HG03135 (cell line): Measurements from ENCODE around the gene UNC119.
A peak's percentile ranks its signal among the peaks of the same experiment; 100 is the strongest.
"Not testable (repeated sequence)": the region's sequence is repeated elsewhere in the genome, so short reads cannot be mapped to it uniquely, and the experiment has no call there.

ENCODE experiments used
- ATAC-seq: cut with Tn5 transposase; IDR thresholded peaks from one replicate; pipeline ENCODE4 v1.9.1; 2021; ENCODE audit warnings: mild to moderate bottlenecking, moderate library complexity; ENCODE audit not compliant: unreplicated experiment

UNC119 gene

DNA sequence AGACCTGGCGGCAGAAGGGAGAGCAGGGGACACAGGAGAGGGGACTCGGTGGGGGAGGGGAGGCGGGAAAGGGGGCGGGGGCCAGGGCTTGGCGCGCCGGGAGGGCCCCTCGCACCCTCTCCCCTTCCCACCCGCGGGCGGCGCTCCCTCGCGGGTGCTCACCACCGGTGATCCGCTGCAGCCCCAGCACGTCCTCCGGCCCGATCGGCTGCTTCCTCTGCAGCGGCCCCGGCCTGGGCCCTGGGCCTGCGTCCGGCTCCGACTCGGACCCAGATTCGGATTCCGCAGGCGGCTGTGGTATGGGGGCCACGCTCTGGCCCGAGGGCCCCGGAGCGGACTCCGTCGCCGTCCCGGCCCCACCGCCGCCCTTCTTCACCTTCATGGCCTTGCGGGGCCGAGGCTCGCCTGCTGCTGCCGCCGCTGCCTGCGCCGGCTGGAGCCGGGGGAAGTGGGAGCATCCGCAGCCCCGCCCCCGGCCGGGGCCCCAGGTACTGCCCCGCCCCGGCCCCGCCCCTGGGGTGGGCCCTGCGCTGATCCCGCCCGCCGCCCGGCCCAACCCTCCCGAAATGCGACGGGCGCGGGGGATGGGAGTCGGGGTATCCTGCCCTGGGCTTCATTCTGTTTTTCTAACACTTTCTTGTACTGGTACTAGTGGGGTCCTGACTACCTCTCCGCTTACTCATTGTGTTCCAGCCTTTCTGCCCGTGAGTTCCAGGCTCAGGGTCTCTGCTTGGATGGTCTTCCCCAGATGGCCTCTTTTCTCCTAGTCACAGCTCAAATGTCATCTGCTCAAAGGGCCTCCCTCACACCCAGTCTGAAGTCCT, at the start of gene UNC119:
UNC119 (minus strand) TSS at position 449 of the 824 bp plus-strand sequence; CDS start at position 382, 67 bp downstream.
- peak; percentile 65 for ATAC-seq

DNA sequence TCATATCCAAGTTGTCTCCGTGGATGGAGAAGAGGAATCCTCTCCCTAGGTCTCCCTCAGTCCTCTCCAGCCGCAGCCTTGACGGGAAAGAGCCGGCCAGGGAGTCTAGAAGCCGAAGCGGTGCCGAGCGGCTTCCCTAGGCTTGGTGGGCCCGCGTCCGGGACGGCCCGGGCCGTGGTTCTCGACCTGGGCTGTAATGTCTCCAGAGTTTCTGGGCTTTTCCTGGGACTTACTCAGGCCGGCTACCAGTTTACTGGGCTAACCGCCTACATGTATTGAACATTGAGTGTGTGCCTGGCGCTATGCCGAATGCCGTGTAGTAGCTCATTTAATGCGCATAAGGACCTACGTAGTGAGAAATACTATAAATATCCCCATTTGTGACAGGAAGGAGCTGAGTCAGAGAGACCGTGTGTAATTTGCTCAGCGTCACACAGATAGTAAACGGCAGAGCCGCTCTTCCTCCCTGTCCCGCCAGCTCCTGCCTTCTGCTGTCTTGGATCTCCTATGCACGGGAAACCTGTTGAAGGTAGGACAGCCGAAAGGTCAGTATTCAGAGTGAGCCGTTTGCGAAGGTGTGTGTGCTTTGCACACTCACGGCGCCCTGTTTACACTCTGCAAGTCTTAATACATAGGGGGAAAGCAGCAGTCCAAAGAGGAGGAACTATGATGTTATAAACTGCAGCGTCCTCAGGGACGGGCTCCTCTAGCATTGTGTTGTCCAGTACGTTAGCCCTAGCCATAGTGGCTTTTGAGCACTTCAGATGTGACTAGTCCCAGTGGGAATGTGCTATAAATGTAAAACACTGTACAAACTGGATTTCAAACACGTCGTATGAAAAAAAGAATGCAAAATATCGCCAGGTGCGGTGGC, 47.1 kb upstream of the UNC119 start:
- ATAC-seq: peak; percentile 44

DNA sequence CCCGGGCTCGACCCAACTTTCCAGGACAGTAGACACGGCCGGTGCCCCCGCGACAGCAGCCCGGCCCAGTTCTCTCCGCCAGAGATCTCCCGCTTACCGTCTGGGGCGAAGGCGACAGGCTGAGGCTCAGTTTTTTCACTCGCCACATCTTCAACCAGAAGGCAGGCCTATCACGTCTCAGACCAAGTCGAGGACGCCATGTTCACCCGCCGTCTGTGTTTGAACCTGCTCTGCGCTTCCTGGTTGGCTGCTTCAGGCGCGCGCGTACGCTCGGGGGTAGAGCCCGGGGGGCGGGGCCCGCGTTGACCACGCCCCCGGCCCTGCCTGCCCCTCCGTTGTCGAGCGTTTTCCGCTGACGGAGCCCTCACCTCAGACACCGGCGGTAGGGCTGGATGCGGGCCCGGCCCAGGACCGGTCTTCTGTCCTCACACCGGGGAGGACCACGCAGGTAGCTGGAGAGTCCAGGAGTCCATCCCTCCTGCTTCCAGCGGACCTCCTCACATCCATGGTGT, 46.4 kb upstream of the UNC119 start, which contains the start of gene SPAG5:
SPAG5 (minus strand) TSS at position 227 of the 512 bp plus-strand sequence; CDS start at position 148, 79 bp downstream.
- peak; percentile 85 for ATAC-seq

DNA sequence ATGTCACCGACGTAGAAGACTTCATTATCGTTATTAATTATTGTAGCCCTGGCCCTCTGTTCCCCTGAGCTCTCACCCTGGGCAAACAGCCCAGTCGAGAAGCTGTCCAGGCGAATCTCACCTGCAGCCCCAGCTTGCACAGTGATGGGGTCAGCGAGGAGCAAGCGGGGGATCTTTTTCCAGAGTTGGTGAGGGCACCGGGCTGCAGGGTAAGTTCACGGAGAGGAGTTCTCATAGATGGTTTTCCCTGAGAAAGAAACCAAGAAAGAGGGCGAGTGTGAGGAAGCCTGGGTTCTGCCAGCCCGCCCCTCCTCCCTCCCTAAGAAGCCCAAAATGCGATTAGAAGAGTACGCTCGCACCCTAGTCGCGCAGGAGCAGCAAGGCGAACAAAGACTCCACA, 46.0 kb upstream of the UNC119 start:
- ATAC-seq: peak; percentile 4

DNA sequence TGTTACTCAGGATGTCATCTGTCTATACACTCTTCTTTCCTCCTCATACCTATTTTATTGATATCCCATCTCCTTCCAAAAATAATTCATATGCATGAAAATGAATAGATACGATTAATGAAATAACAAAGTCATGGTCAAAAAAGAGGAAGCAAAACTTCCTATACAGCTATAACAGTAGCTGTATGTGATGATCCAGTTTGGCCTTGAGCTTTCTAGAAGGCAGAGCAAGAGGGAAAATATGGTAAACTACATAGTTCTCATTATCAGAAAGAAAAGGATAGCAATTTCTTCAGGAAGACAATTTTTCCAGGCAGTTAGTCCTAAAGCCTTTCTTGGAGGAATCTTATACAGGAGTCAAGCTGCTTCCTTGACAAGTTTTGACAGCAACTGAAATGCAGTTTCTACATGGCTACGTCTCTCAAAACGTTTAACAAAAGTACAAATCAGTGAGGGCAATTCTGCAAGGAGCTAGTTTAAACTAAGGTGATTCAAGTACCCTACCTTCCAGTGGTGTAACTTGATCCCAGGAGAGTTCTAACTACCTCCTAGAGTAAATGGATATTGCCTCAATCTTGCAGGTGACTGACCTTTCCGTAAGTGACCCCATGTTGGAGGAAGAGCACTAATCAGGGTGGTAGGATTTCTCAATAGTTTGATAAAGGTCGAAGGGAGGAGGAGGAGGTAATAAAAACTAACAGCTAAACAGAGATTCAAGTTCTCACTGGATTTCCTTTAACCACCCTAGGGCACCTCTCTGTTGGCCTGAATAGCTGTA, 45.4 kb upstream of the UNC119 start:
- ATAC-seq: no peak

DNA sequence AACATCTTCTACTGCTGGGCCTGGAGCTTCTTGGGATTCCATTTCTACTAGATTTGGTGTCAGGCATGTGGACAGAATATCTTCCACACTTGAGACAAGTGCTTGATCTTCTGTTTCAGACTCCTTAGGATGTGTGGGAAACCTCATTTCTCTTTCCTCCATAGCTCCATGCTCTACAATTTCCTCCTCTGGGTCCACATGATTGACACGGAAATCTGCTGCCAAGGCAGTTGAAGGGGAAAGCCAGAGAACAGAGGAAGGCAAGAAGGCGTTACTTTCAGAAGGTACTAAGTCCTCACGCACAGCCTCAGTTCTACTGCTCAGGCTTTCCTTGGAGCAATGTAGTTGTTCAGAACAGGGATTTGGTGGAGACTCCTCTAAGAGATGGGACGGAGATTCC, 39.8 kb upstream of the UNC119 start:
- no peak for ATAC-seq

DNA sequence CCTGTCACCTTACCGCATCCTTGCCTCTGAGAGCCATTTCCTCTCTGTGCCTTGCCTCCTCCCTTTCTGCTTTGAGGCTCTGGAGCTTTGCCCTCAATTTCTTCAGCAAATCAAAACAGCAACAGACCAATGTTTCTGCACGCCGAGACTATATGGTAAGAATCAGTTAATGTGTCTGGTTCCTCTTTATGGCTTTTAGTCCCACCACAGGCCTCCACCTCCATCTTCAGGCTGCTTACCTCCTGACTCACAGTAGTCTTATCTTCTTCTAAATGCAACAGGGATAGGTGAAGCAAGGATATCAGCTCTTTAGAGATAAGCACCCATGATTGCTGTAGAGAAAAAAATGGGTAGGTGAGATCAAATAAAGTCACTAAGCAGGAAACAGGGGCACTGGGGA, 33.4 kb upstream of the UNC119 start:
- no peak for ATAC-seq

DNA sequence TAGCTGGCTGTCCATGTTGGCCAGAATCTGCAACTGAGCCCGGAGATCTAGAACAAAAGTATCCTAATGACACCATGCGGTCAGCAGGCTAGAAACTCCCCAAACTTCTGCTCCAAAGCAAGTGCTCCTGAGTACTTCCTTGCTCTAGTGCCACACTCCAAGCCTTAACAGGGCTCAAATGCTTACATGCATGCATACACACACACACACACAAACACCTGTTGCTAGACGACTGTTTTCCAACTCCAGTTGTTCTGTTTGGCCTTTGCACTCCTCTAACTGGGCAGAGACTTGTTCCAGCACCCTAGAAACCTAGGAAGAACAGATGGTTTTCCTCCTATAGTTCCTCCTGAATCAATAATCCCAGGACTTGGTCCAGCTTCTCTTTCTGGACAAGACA, 32.0 kb upstream of the UNC119 start:
- no peak for ATAC-seq

DNA sequence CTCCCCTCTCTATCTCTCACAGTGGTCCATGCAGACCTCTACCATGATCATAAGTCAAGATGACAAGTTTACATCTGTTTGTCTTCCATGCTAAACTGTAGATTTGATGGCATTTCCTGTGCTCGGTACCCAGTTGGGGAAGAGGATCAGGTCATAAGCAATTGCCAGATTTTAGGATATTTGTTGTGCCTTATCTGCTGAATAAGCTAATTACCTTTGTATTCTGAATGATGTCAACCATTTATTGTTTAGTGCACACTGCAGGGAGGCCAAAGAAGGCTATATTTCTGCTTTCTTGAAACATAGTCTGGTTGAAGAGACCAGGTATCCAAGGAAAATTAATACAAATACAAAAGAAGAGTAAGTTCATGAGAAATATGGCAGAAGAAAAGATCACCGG, 30.1 kb upstream of the UNC119 start:
- ATAC-seq: no peak

DNA sequence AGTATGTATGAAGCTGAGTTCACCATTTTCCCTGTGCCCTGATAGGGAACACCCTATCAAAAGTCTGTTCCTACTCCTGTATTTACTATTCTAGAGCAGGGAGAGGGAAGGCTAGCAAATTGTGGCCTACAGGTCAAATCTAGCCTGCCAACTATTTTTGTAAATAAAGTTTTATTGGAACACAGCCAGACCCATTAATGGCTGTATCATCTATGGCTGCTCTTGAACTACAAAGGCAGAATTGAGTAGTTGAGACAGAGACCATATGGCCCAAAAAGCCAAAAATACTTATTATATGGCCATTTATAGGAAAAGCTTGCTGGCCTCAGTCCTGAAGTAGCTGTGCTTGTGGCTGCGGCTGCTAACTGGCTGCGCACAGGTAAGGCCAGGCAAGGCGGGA, 28.5 kb upstream of the UNC119 start:
- ATAC-seq: no peak

DNA sequence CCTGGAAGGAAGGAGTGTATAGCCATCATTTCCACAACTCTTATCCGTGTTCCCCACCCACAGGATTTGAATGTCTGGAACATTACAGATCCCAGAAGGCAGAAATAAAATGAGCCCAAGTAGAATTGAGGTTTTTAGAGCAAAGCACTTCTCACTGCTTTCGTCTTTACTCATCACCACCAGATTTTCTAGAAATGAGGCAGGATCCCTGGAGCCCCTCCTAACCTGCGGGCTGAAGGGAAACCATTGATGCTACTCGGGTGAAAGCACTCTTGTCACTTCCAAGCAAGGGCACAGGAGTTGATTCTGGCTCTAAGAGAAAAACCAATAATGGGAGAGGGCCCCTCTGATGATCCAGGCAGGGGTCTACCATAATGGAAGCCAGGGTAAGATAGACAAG, 27.1 kb upstream of the UNC119 start:
- ATAC-seq: no peak

DNA sequence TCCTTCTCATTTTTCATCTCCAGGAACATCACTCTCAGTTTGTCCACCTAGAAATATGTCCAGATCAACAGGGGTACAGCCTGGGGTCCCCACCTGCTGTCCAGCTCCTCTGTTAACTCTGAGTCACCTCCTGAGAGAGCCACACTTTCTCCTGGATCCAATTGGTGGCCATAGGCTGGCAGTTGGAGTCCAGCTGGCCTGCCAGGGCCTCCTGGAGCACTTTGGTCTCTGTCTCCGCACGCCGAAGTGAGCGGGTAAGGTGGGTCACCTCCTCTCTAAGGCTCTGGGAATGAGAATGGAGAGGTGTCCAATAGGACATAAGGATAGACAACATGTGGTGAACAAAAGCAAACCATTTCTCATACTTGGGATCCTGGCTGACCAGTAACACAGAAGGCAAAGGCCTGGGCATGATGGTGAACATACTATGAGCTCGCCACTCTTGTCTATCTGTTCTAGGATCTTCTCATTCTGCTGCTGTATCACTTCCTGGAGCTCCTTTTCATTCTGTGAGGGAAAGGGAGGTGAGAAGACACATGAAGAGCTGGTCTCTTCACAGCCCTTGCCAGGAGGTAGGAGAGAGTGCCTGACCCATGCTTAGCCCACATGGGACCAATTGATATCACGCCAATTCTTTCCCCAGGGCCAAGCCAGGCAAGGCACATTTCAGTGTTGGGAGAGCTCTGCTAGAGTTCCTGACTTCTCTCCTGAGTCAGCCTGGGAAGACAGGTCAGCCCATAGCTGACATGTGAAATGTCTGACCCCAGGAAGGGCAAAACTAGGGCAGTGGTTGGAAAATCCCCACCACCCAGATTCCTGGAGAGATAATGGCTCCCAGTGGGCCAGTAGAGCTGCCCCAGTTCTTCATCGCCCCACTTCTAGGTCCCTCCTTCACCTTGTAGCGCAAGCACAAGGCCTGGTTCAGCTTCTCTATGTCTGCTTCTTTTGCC, 26.1 kb upstream of the UNC119 start:
- ATAC-seq: no peak

DNA sequence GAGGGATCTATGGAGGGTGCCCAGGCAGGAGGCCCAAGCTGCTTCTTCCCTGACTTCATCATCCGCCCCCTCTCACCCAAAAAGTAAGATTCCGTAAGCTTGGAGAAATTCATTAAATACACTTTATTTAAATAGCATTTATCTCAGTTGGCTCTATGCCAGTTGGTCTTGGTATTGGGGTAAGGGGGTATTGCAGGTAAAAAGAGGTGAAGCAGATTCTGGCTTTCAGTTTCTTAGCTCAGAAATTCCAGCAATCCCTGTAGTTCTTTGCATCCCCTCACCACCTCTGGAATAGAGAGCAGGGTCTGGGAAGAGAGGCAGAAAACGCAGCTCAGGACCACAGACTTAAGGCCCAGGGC, 25.0 kb upstream of the UNC119 start:
- no peak for ATAC-seq

DNA sequence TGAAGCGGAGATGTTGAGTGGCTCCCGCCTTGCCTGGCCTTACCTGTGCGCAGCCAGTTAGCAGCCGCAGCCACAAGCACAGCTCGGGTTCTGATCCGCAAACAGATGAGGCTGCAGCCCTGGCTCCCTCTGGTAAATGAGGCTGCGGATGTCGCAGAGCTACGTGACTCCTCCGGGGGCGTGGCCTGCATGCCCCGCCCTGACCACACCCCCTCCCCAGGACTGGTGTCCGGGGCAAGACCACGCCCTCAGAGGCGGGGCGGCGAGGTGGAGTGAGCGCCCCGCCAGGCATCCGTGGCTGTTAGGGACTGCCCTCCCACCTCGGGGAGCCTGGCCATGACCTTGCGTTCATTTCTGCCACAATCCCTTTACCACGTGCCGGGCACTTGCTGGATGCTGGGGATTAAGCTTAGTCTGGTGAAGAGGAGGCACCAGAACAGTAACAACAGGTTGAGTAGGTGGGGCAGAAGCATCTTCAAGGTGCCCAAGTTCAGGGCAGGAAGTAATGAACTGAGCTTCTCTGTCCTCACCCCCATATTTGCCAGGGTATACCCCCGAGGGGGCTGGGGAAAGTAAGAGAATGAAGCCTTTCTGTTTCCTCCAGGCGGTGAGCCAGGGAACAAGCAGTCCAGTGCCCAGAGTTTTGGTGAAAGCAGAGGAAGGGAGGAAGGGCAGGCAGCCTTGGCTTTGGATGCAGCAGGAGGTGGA, 24.5 kb upstream of the UNC119 start, which contains the start of gene ALDOC:
ALDOC (minus strand) TSS at position 138 of the 708 bp plus-strand sequence. CDS start 1,363 bp downstream, outside the sequence.
- peak; percentile 81 for ATAC-seq

DNA sequence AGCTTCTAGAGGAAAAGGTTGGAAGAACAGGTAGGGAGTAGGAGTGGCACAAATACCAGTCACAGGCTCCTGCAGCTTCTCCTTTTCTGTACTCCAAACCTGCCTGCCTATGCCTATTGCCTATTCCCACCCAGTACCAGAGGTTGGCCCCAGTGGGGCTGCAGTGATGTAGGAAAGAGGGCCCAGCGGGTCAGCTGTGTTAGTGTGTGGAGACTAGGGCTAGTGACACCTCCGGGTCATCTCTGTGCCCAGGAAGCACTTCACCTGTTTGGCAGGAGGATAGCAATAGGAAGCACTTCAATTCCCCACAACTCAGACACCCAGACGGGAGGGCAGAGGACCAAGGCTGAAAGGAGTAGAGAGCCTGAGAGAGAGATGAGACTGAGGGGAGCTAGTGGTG, 23.6 kb upstream of the UNC119 start:
- ATAC-seq: not testable (repeated sequence)

DNA sequence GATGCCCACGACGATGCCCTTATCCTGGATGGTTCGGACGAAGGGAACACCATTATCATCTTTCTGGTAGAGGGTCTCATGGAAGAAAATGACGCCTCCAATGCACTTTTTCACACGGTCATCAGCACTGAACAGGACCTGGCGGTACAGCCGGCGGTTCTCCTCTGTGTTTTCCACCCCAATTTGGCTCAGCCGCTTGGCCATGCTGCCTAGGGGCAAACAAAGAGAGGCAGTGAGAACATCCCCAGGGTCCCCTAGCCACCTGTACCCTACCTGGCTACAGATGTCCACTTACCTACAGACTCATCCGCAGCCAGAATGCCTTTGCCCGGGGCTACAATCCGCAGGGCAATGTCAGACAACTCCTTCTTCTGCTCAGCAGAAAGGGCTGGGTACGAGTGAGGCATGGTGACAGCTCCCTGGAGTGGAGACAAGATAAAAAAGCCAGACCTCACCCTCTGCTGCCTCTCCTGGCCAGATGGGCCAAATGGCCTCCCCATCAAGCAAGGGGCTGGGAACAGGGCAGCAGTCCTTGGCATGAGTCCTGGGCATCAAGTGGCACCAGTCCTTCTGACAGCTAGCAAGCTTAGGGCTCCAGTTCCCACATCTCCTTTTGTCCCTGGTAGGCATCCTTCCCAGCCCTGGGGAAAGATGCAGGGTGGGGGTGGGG, 22.8 kb upstream of the UNC119 start:
- ATAC-seq: no peak

DNA sequence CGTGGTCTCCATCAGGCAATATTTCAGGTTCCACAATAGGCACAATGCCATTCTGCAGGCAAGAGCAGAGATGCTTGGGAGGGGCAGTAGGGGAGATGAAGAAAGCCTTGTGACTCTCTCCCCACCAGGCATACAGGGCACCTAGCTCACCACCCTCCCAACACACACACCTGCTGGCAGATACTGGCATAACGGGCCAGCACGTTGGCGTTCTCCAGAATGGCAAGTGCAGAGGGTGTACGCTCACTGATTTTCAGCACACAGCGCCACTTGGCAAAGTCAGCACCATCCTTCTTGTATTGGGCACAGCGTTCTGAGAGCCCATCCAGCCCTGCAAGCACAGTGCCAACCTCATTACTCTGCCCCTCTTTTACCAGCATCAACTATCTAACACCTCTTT, 22.1 kb upstream of the UNC119 start:
- ATAC-seq: no peak

DNA sequence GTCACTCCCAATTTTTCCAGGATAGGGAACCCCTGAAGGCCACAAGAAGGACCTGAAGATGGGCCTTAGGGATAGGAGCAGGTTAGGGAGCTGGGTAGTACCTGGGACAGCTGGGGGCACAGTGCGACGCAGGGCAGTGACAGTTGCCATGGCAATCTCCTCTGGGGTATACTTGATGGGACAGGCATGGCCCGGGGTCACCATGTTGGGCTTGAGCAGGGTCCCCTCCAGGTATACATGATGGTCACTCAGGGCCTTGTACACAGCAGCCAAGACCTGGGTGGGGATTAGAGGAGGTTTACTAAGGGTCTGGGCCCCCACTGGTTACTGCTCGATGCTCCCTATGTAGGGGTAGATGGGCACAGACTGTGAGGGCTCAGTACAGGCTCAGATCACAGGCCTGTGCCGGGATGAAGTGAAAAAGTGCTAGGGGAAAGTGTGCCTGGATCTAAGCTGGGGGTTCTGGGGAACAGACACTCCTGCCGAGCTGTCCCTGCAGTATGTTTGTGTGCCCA, 21.6 kb upstream of the UNC119 start:
- ATAC-seq: no peak
